Measurements from ENCODE around the gene LTBP1. TPM values are rescaled to one million over a fixed set of nuclear protein-coding genes. Genes with fewer than 3 reads are reported as not detected.

LTBP1 gene
- total RNA-seq, 1 experiment from 2014 or later: 12.5 TPM

DNA sequence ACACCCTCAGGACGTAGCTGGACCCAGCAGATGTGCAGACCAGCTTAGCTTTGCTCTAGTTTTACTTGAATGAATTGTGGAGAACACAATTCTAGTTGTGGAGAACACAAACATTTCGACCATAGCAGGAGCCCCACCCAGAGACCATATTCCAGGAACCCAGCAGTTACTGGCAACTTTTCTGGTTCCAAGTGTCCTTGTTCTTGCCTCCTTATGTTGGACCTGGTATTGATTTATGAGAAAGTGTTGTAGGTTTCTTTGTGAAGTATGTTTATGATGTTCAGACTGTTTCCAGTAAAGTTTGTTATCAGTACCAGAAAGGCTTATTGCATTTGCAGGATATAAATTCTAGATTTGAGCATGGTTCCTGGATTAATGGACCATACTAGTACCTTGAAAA, 51.0 kb downstream of the LTBP1 start:
- POLR2A ChIA-PET: no interaction called here
- DNase-seq (ENCODE audit: low read depth, low spot score) (no peak), ATAC-seq (no peak)
- no TSS peak for BruUV-seq (replicated peaks)
- no peaks in the 10 kb centered on the region for H3K4me1 ChIP-seq (ENCODE audit: control insufficient read depth, insufficient read depth, low read length)
- CTCF ChIA-PET: no interaction called here
- no peaks in the 10 kb centered on the region for H3K9me3 ChIP-seq (ENCODE audit: control insufficient read depth, insufficient read depth, low read depth, low read length)
- no peaks in the 10 kb centered on the region for H3K27me3 ChIP-seq (ENCODE audit: control insufficient read depth, insufficient read depth, low read length)
- in situ Hi-C loops (cut with HindIII; ENCODE audit: low pct_unique_long_range_greater_than_20kb, low sequenced_read_pairs): no loop called here
- H3K4me3 ChIP-seq (ENCODE audit: low read depth in 2 of 2, low read length in 2 of 2): no peak overlapping the region
- no peak overlapping the region for H3K27ac ChIP-seq (ENCODE audit: low read length)
- intact Hi-C loops (cut with micrococcal nuclease; ENCODE audit: unreplicated experiment): no loop called here
- TF ChIP-seq, protein P1, sequence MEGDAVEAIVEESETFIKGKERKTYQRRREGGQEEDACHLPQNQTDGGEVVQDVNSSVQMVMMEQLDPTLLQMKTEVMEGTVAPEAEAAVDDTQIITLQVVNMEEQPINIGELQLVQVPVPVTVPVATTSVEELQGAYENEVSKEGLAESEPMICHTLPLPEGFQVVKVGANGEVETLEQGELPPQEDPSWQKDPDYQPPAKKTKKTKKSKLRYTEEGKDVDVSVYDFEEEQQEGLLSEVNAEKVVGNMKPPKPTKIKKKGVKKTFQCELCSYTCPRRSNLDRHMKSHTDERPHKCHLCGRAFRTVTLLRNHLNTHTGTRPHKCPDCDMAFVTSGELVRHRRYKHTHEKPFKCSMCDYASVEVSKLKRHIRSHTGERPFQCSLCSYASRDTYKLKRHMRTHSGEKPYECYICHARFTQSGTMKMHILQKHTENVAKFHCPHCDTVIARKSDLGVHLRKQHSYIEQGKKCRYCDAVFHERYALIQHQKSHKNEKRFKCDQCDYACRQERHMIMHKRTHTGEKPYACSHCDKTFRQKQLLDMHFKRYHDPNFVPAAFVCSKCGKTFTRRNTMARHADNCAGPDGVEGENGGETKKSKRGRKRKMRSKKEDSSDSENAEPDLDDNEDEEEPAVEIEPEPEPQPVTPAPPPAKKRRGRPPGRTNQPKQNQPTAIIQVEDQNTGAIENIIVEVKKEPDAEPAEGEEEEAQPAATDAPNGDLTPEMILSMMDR (IDR thresholded peaks at IDR 0.05): no peak
- no peak for TF ChIP-seq TCF7L2 (IDR thresholded peaks at IDR 0.05; ENCODE audit: low read depth, low read length)
- no peak for TF ChIP-seq POLR2AphosphoS5 (IDR thresholded peaks at IDR 0.05; ENCODE audit: low read depth, low read length)
- no peak for TF ChIP-seq SIN3A (IDR thresholded peaks at IDR 0.05; ENCODE audit: borderline replicate concordance, insufficient read depth, low read depth, low read length)
- TF ChIP-seq, protein P2, sequence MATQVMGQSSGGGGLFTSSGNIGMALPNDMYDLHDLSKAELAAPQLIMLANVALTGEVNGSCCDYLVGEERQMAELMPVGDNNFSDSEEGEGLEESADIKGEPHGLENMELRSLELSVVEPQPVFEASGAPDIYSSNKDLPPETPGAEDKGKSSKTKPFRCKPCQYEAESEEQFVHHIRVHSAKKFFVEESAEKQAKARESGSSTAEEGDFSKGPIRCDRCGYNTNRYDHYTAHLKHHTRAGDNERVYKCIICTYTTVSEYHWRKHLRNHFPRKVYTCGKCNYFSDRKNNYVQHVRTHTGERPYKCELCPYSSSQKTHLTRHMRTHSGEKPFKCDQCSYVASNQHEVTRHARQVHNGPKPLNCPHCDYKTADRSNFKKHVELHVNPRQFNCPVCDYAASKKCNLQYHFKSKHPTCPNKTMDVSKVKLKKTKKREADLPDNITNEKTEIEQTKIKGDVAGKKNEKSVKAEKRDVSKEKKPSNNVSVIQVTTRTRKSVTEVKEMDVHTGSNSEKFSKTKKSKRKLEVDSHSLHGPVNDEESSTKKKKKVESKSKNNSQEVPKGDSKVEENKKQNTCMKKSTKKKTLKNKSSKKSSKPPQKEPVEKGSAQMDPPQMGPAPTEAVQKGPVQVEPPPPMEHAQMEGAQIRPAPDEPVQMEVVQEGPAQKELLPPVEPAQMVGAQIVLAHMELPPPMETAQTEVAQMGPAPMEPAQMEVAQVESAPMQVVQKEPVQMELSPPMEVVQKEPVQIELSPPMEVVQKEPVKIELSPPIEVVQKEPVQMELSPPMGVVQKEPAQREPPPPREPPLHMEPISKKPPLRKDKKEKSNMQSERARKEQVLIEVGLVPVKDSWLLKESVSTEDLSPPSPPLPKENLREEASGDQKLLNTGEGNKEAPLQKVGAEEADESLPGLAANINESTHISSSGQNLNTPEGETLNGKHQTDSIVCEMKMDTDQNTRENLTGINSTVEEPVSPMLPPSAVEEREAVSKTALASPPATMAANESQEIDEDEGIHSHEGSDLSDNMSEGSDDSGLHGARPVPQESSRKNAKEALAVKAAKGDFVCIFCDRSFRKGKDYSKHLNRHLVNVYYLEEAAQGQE (IDR thresholded peaks at IDR 0.05; ENCODE audit: insufficient read depth in 1 of 2, low read depth in 2 of 2, low read length in 1 of 2): no peak
- H3K36me3 ChIP-seq (ENCODE audit: control insufficient read depth, insufficient read depth, low read length): no peaks in the 10 kb centered on the region

DNA sequence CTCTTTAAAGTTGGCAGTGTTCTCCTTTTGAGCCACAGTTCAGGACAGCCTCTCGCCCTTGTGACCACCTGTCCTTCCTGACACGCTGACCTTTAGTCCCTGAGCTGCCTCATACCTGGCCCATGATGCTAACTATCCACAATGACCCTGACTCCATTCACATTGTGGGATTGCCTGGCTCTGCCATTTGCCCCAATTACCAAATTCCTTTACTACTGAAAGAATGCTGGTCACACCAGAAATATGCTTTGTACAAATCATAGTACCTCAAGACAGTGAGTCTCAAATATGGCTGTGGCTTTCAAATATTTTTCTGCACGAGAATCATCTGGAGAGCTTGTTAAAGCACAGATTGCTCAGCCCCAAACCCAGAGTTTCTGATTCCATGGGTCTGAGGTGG, 54.2 kb downstream of the LTBP1 start:
- in situ Hi-C loops (cut with HindIII; ENCODE audit: low pct_unique_long_range_greater_than_20kb, low sequenced_read_pairs) (no loop called here), intact Hi-C loops (cut with micrococcal nuclease; ENCODE audit: unreplicated experiment) (no loop called here)
- no peaks in the 10 kb centered on the region for H3K36me3 ChIP-seq (ENCODE audit: control insufficient read depth, insufficient read depth, low read length)
- no peak overlapping the region for H3K27ac ChIP-seq (ENCODE audit: low read length)
- no peak for TF ChIP-seq POLR2AphosphoS5 (IDR thresholded peaks at IDR 0.05; ENCODE audit: low read depth, low read length)
- no peak for TF ChIP-seq SIN3A (IDR thresholded peaks at IDR 0.05; ENCODE audit: borderline replicate concordance, insufficient read depth, low read depth, low read length)
- ChIA-PET CTCF (no interaction called here), POLR2A (no interaction called here)
- H3K4me3 ChIP-seq (ENCODE audit: low read depth in 2 of 2, low read length in 2 of 2): no peak overlapping the region
- H3K9me3 ChIP-seq (ENCODE audit: control insufficient read depth, insufficient read depth, low read depth, low read length): no peaks in the 10 kb centered on the region
- no TSS peak for BruUV-seq (replicated peaks)
- ATAC-seq (no peak), DNase-seq (ENCODE audit: low read depth, low spot score) (no peak)
- no peaks in the 10 kb centered on the region for H3K27me3 ChIP-seq (ENCODE audit: control insufficient read depth, insufficient read depth, low read length)
- H3K4me1 ChIP-seq (ENCODE audit: control insufficient read depth, insufficient read depth, low read length): no peaks in the 10 kb centered on the region

DNA sequence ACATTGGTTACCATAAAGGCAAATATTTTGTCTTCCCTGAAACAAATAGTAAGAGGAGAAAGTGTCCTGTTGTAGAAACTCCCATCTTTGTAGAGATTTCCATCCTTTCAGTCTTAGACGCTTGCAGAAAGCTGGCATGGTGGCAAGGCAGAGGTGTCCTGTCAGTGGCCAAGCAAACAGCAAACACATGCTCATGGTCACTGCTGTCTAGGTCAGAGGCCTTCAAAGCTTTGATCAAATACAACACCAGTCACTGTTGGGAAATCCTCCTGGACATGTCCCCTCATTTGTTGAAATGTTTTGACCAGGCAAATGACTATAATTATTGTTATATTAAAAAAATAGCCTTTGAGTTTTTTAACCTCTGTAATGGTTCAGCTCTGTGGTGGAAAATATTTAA, 55.1 kb downstream of the LTBP1 start:
- ChIA-PET CTCF (no interaction called here), POLR2A (no interaction called here)
- intact Hi-C loops (cut with micrococcal nuclease; ENCODE audit: unreplicated experiment) (no loop called here), in situ Hi-C loops (cut with HindIII; ENCODE audit: low pct_unique_long_range_greater_than_20kb, low sequenced_read_pairs) (no loop called here)
- H3K27me3 ChIP-seq (ENCODE audit: control insufficient read depth, insufficient read depth, low read length): no peaks in the 10 kb centered on the region
- no peaks in the 10 kb centered on the region for H3K4me1 ChIP-seq (ENCODE audit: control insufficient read depth, insufficient read depth, low read length)
- DNase-seq (ENCODE audit: low read depth, low spot score) (no peak), ATAC-seq (no peak)
- TF ChIP-seq TCF7L2 (IDR thresholded peaks at IDR 0.05; ENCODE audit: low read depth, low read length) (no peak), SIN3A (IDR thresholded peaks at IDR 0.05; ENCODE audit: borderline replicate concordance, insufficient read depth, low read depth, low read length) (no peak), POLR2AphosphoS5 (IDR thresholded peaks at IDR 0.05; ENCODE audit: low read depth, low read length) (no peak)
- TF ChIP-seq, protein P1 (IDR thresholded peaks at IDR 0.05): no peak
- TF ChIP-seq, protein P2 (IDR thresholded peaks at IDR 0.05; ENCODE audit: insufficient read depth in 1 of 2, low read depth in 2 of 2, low read length in 1 of 2): no peak
- no peak overlapping the region for H3K4me3 ChIP-seq (ENCODE audit: low read depth in 2 of 2, low read length in 2 of 2)
- BruUV-seq (replicated peaks): no TSS peak
- H3K36me3 ChIP-seq (ENCODE audit: control insufficient read depth, insufficient read depth, low read length): no peaks in the 10 kb centered on the region
- no peaks in the 10 kb centered on the region for H3K9me3 ChIP-seq (ENCODE audit: control insufficient read depth, insufficient read depth, low read depth, low read length)
- no peak overlapping the region for H3K27ac ChIP-seq (ENCODE audit: low read length)

Measured in Panc1 (cell line).